HEK293T (cell line): ENCODE data around the gene KIF26B.

Experiments
- BHLHE40 ChIP-seq: fragments of 450-650 bp; IDR thresholded peaks from 2 replicates; pipeline ENCODE4 v1.6.1; 2016; ENCODE audit warnings: mild to moderate bottlenecking, moderate library complexity, borderline replicate concordance
- CTBP1 ChIP-seq: fragments of 450-650 bp; IDR thresholded peaks from 2 replicates; pipeline ENCODE4 v1.6.1; 2016; ENCODE audit warnings: borderline replicate concordance
- SP1 ChIP-seq: fragments of 450-650 bp; IDR thresholded peaks from 2 replicates; pipeline ENCODE4 v1.6.1; 2017
- ZNF384 ChIP-seq: fragments of 450-650 bp; IDR thresholded peaks from 2 replicates; pipeline ENCODE4 v1.6.1; 2016
- TF ChIP-seq, protein P1 (sequence below): fragments of 450-650 bp; IDR thresholded peaks from 2 replicates; pipeline ENCODE4 v1.6.1; 2016

DNA sequence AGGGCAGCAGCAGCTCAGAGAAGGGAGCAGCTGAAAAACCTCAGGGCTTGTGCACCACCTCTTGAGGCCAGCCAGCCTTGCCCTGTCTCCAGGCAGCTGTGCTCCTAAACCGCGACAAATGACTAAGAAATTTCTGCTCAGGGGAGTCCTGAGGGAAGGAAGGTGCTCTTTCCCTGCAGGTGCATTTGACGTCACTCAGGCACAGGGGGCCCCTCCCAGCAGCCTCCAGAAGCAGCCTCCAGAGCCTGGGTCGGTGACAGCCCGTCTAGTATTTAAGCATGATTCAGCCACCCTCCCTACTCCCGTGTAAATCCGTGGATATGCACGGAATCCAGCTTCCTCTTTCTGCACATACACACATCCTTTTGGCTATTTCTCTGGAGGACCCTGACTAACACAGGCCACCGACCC lies 560.5 kb downstream of the KIF26B start:
- TF ChIP-seq CTBP1 (no peak), BHLHE40 (no peak), ZNF384 (no peak), SP1 (no peak)
- TF ChIP-seq, protein P1, sequence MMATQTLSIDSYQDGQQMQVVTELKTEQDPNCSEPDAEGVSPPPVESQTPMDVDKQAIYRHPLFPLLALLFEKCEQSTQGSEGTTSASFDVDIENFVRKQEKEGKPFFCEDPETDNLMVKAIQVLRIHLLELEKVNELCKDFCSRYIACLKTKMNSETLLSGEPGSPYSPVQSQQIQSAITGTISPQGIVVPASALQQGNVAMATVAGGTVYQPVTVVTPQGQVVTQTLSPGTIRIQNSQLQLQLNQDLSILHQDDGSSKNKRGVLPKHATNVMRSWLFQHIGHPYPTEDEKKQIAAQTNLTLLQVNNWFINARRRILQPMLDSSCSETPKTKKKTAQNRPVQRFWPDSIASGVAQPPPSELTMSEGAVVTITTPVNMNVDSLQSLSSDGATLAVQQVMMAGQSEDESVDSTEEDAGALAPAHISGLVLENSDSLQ = no peak
